Trophoblast cell (in vitro differentiated cells and primary cell): ENCODE measurements around the gene PLEKHH1.
"Not testable (repeated sequence)": the region's sequence is repeated elsewhere in the genome, so short reads cannot be mapped to it uniquely, and the experiment has no call there.

Source experiments
- DNase-seq, 2 donors: peaks; one replicate each; pipeline ENCODE4 v3.0.0-alpha.2; 2016
- H2AFZ ChIP-seq: 2 replicates; pipeline ENCODE4 v1.6.1; 2013; ENCODE audit warnings: low read length, moderate library complexity, mild to moderate bottlenecking; ENCODE audit not compliant: insufficient read depth, poor library complexity
- H2AK5ac ChIP-seq: 2 replicates; pipeline ENCODE4 v1.6.1; 2013; ENCODE audit warnings: mild to moderate bottlenecking, low read length
- H2BK120ac ChIP-seq: 2 replicates; pipeline ENCODE4 v1.6.1; 2013; ENCODE audit warnings: low read length, mild to moderate bottlenecking, moderate library complexity; ENCODE audit not compliant: insufficient read depth, poor library complexity
- H2BK12ac ChIP-seq: 2 replicates; pipeline ENCODE4 v1.6.1; 2013; ENCODE audit warnings: mild to moderate bottlenecking, low read length, moderate library complexity
- H2BK5ac ChIP-seq: 2 replicates; pipeline ENCODE4 v1.6.1; 2013; ENCODE audit warnings: low read length, low read depth, moderate library complexity, mild to moderate bottlenecking; ENCODE audit not compliant: poor library complexity
- H3K14ac ChIP-seq: 2 replicates; pipeline ENCODE4 v1.6.1; 2013; ENCODE audit warnings: mild to moderate bottlenecking, low read length
- H3K18ac ChIP-seq: 2 replicates; pipeline ENCODE4 v1.6.1; 2013; ENCODE audit warnings: mild to moderate bottlenecking, low read length
- H3K23ac ChIP-seq: 2 replicates; pipeline ENCODE4 v1.6.1; 2013; ENCODE audit warnings: low read length
- H3K27ac ChIP-seq: 2 replicates; pipeline ENCODE4 v1.5.1; 2013; ENCODE audit warnings: low read depth, mild to moderate bottlenecking, inconsistent platforms, low read length, moderate library complexity
- H3K27me3 ChIP-seq: 2 replicates; pipeline ENCODE4 v1.6.1; 2013; ENCODE audit warnings: inconsistent platforms, mild to moderate bottlenecking, low read length, moderate library complexity; ENCODE audit not compliant: insufficient read depth
- H3K36me3 ChIP-seq, 2 experiments: 1 replicate in 1 of 2; 2 replicates in 1 of 2; pipeline ENCODE4 v1.6.1; 2013; ENCODE audit warnings: low read length in 2 of 2, mild to moderate bottlenecking in 2 of 2, moderate library complexity in 1 of 2; ENCODE audit not compliant: insufficient read depth in 2 of 2, control insufficient read depth in 1 of 2
- H3K4ac ChIP-seq: 2 replicates; pipeline ENCODE4 v1.6.1; 2013; ENCODE audit warnings: low read depth, mild to moderate bottlenecking, low read length, moderate library complexity
- H3K4me1 ChIP-seq, 2 experiments: 1 replicate in 1 of 2; 2 replicates in 1 of 2; pipeline ENCODE4 v1.6.1; 2013; ENCODE audit warnings: low read length in 2 of 2, mild to moderate bottlenecking in 2 of 2, moderate library complexity in 1 of 2; ENCODE audit not compliant: insufficient read depth in 2 of 2, control insufficient read depth in 1 of 2
- H3K4me2 ChIP-seq: 2 replicates; pipeline ENCODE4 v1.6.1; 2013; ENCODE audit warnings: inconsistent platforms, mild to moderate bottlenecking, low read length, moderate library complexity
- H3K4me3 ChIP-seq: 2 replicates; pipeline ENCODE4 v1.5.1; 2013; ENCODE audit warnings: mild to moderate bottlenecking, low read depth, low read length, inconsistent platforms
- H3K79me1 ChIP-seq: one replicate; pipeline ENCODE4 v1.6.1; 2013; ENCODE audit warnings: low read length
- H3K79me2 ChIP-seq: 2 replicates; pipeline ENCODE4 v1.6.1; 2013; ENCODE audit warnings: low read length, mild to moderate bottlenecking; ENCODE audit not compliant: control insufficient read depth, insufficient read depth, poor library complexity
- H3K9ac ChIP-seq: 2 replicates; pipeline ENCODE4 v1.6.1; 2013; ENCODE audit warnings: mild to moderate bottlenecking, low read length
- H3K9me3 ChIP-seq: 2 replicates; pipeline ENCODE4 v1.6.1; 2013; ENCODE audit warnings: low read depth, mild to moderate bottlenecking, control low read depth, inconsistent platforms, low read length; ENCODE audit not compliant: insufficient read depth
- H4K12ac ChIP-seq: 2 replicates; pipeline ENCODE4 v1.6.1; 2013; ENCODE audit warnings: low read depth, mild to moderate bottlenecking, low read length, moderate library complexity
- H4K8ac ChIP-seq: 2 replicates; pipeline ENCODE4 v1.6.1; 2013; ENCODE audit warnings: low read depth, mild to moderate bottlenecking, low read length, moderate library complexity
- H4K91ac ChIP-seq: one replicate; pipeline ENCODE4 v1.6.1; 2013; ENCODE audit warnings: low read depth, mild to moderate bottlenecking, low read length, moderate library complexity
- WGBS: extraction: QIAGEN DNeasy Blood & Tissue Kit; methylation state at CpG from one replicate; pipeline ENCODE4 v1.1.7; 2013; ENCODE audit warnings: missing lambda C conversion rate; ENCODE audit not compliant: insufficient read length, insufficient coverage; ENCODE audit errors: extremely low coverage; 5-methylcytosine and 5-hydroxymethylcytosine counted together

Gene PLEKHH1

GRCh38 chr14:67595392-67595791 lies 62.3 kb downstream of the PLEKHH1 start:
- no peak overlapping the region for H3K4me2 ChIP-seq
- no peak overlapping the region for H2AK5ac ChIP-seq
- no peak overlapping the region for H3K18ac ChIP-seq
- H3K23ac ChIP-seq: no peak overlapping the region
- H3K79me1 ChIP-seq: peaks cover 2% of the 10 kb centered on the region
- no peak overlapping the region for H2BK5ac ChIP-seq
- no peak overlapping the region for H3K4ac ChIP-seq
- H4K8ac ChIP-seq: no peak overlapping the region
- no peak overlapping the region for H3K27ac ChIP-seq
- H3K14ac ChIP-seq: no peak overlapping the region
- peaks cover 0 to 7% of the 10 kb centered on the region in 2 experiments for H3K36me3 ChIP-seq
- no peaks in the 10 kb centered on the region for H3K79me2 ChIP-seq
- H3K4me3 ChIP-seq: no peak overlapping the region
- H3K9me3 ChIP-seq: no peaks in the 10 kb centered on the region
- H4K12ac ChIP-seq: no peak overlapping the region
- H3K4me1 ChIP-seq: no peaks in the 10 kb centered on the region
- DNase-seq: no peak
- H2AFZ ChIP-seq: no peak overlapping the region
- no peak overlapping the region for H3K9ac ChIP-seq
- no CpG with 5 or more reads among the region's 2 CpGs for WGBS
- H3K27me3 ChIP-seq: no peaks in the 10 kb centered on the region
- H2BK12ac ChIP-seq: no peak overlapping the region
- H4K91ac ChIP-seq: no peak overlapping the region
- H2BK120ac ChIP-seq: no peak overlapping the region

DNA sequence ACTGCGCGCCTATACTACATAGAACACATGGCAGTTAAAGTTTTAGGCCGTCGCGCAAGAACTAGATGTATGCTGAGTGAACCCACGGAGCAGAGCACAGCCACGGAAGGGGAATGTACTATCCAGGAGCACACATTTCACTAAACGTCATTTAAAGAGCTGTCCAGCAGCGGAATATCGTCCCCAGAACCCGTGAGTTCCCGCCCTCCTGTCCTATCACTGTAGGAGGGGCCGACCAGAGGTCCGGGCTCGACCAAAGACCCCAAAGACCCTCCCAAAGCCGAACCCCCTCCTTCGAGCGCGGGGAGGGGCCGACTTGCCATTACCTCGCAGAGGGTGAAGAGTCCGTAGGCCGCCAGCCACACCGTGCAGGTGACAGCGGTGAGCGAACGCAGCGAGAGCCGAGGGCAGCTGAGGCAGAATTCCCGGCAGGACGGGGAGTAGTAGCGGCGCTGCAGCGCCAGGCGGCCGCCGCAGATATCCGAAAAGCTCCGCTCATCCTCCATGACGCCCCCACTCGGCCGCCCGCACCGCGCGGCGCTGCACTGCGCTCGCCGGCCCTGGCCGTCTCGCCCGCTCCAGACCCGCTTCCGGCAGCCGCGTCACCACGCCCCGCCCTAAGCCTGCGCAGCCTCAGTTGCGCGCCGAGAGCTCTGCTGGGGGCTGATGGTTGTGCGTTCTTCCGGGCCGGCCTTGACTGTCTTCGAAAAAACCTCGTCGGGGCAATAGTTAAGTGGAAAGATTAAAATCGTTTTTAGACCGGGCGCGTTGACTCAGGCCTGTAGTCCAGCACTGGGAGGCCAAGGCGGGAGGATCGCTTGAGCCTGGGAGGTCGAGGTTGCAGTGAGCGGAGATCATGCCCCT lies 66.8 kb downstream of the PLEKHH1 start, which contains the start of gene PIGH:
Gene PIGH, minus strand, starts transcription at position 571 of the 864 bp plus-strand sequence. Its CDS starts 65 bp downstream, at position 506.
- H3K4me1 ChIP-seq: no peaks in the 10 kb centered on the region
- peak within 1 kb of the TSS; percentile 10 for H3K9ac ChIP-seq
- peak within 1 kb of the TSS; percentile 90 for H2AFZ ChIP-seq
- no peaks in the 10 kb centered on the region for H3K27me3 ChIP-seq
- H3K79me2 ChIP-seq: no peaks in the 10 kb centered on the region
- H4K12ac ChIP-seq: peak within 1 kb of the TSS; percentile 78
- no peak within 1 kb of the TSS for H2BK5ac ChIP-seq
- no peak within 1 kb of the TSS for H2BK12ac ChIP-seq
- peak within 1 kb of the TSS; percentile 48 for H3K27ac ChIP-seq
- peak within 1 kb of the TSS; percentile 74 for H3K4me2 ChIP-seq
- peak within 1 kb of the TSS; percentile 88 for H3K4me3 ChIP-seq
- no peak within 1 kb of the TSS for H2BK120ac ChIP-seq
- no CpG with 5 or more reads among the region's 77 CpGs for WGBS
- no peak within 1 kb of the TSS for H2AK5ac ChIP-seq
- H3K79me1 ChIP-seq: peaks cover 2% of the 10 kb centered on the region
- peak within 1 kb of the TSS; percentile 70 for H4K91ac ChIP-seq
- H4K8ac ChIP-seq: peak within 1 kb of the TSS; percentile 93
- peak within 1 kb of the TSS; percentile 13 for H3K14ac ChIP-seq
- no peak within 1 kb of the TSS for H3K23ac ChIP-seq
- H3K9me3 ChIP-seq: no peaks in the 10 kb centered on the region
- no peak within 1 kb of the TSS for H3K4ac ChIP-seq
- DNase-seq: peak; percentile 96 to 98
- H3K36me3 ChIP-seq: no peaks in the 10 kb centered on the region
- no peak within 1 kb of the TSS for H3K18ac ChIP-seq

GRCh38 chr14:67600562-67600974 lies 67.5 kb downstream of the PLEKHH1 start:
- Histone ChIP-seq H4K12ac (peak overlapping the region; percentile 78), H3K27ac (peak overlapping the region; percentile 48), H4K91ac (peak overlapping the region; percentile 70), H2AFZ (peak overlapping the region; percentile 90), H3K4me2 (peak overlapping the region; percentile 74), H3K14ac (peak overlapping the region; percentile 13), H4K8ac (peak overlapping the region; percentile 93)
- H3K23ac ChIP-seq, H3K36me3 ChIP-seq, H3K4me3 ChIP-seq, H3K9me3 ChIP-seq, H3K79me2 ChIP-seq, H2BK120ac ChIP-seq, H3K79me1 ChIP-seq, DNase-seq, H3K27me3 ChIP-seq, H2BK5ac ChIP-seq, H3K4me1 ChIP-seq, H3K4ac ChIP-seq, H3K9ac ChIP-seq, H2AK5ac ChIP-seq, H3K18ac ChIP-seq, H2BK12ac ChIP-seq: not testable (repeated sequence)
- no CpG with 5 or more reads among the region's 21 CpGs for WGBS

GRCh38 chr14:67602076-67602475 lies 69.0 kb downstream of the PLEKHH1 start:
- Histone ChIP-seq H3K79me1 (peaks cover 2% of the 10 kb centered on the region), H4K12ac (no peak overlapping the region)
- WGBS: no CpG with 5 or more reads among the region's 7 CpGs

More at GRCh38 chr14:67602076-67602475, 69.0 kb downstream of the PLEKHH1 start:
- Histone ChIP-seq H2AFZ (no peak overlapping the region), H3K9me3 (no peaks in the 10 kb centered on the region), H3K4me2 (no peak overlapping the region), H3K14ac (no peak overlapping the region), H3K4me1 (no peaks in the 10 kb centered on the region), H3K4ac (no peak overlapping the region), H3K27ac (no peak overlapping the region), H3K4me3 (no peak overlapping the region), H3K23ac (no peak overlapping the region), H2BK12ac (no peak overlapping the region), H3K18ac (no peak overlapping the region), H4K91ac (no peak overlapping the region), H4K8ac (no peak overlapping the region), H3K27me3 (no peaks in the 10 kb centered on the region), H3K36me3 (no peaks in the 10 kb centered on the region), H2BK5ac (no peak overlapping the region), H2BK120ac (no peak overlapping the region), H3K9ac (no peak overlapping the region), H2AK5ac (no peak overlapping the region), H3K79me2 (no peaks in the 10 kb centered on the region)
- no peak for DNase-seq
